HepG2 (cell line): ENCODE data around the gene PVALB. TPM values are rescaled to one million over a fixed set of nuclear protein-coding genes. Genes with fewer than 3 reads are reported as not detected.

Source experiments
- ATAC-seq: fragments of 200-7000 bp; cut with Tn5 transposase; 3 replicates; pipeline ENCODE4 v1.9.1; 2020; ENCODE audit warnings: mild to moderate bottlenecking, moderate library complexity
- BruUV-seq: library from RNA; stranded (reverse); fragments of 400-500 nt; replicated peaks from 2 replicates; lab custom pipeline; 2021; lab: Mats Ljungman, UMichigan
- CTCF ChIA-PET: fragments of 300-600 bp; formaldehyde crosslinking; extraction: SDS; loops from one replicate; lab custom pipeline; 2021; ENCODE audit warnings: low total read pairs, inconsistent platforms, low intra/inter-chr PET ratio; lab: Yijun Ruan, JAX
- POLR2A ChIA-PET: fragments of 350-600 bp; sonication (Branson Sonifier 250); formaldehyde crosslinking; loops from one replicate; lab custom pipeline; 2020; ENCODE audit warnings: antibody characterized with exemption, inconsistent platforms; lab: Yijun Ruan, JAX
- DNase-seq: peaks from one replicate; pipeline ENCODE4 v3.0.0-alpha.2; 2015; ENCODE audit warnings: low spot score
- FAIRE-seq: peaks from 3 replicates; lab custom pipeline; 2011; peaks lifted over from hg19 to GRCh38; lab: Jason Lieb, UNC
- H2AFZ ChIP-seq: one replicate; pipeline ENCODE4 v1.6.1; 2011; ENCODE audit warnings: low read length, inconsistent platforms
- H3K27ac ChIP-seq: fragments of 300-600 bp; 3 replicates; pipeline ENCODE4 v1.8.0; 2011; ENCODE audit warnings: mixed run types, mild to moderate bottlenecking, mixed read lengths, low read length, inconsistent platforms; ENCODE audit not compliant: insufficient read depth; ENCODE audit errors: extremely low read length
- H3K27me3 ChIP-seq, 2 experiments: fragments of 200-600 bp in 1 of 2; 2 replicates in 1 of 2; 3 replicates in 1 of 2; pipeline versions ENCODE4 v1.6.0 to v1.8.0; 2011; ENCODE audit warnings: low read length in 2 of 2, mild to moderate bottlenecking in 2 of 2, moderate library complexity in 2 of 2, inconsistent platforms in 1 of 2; ENCODE audit not compliant: insufficient read depth in 2 of 2, control insufficient read depth in 1 of 2
- H3K36me3 ChIP-seq, 2 experiments: fragments of 200-600 bp in 1 of 2; replicated peaks in 1 of 2; 2 replicates in 1 of 2; 3 replicates in 1 of 2; pipeline versions ENCODE4 v1.5.1 to v1.8.0; 2011; ENCODE audit warnings: low read length in 2 of 2, inconsistent platforms in 1 of 2; ENCODE audit not compliant: insufficient read depth in 2 of 2, control insufficient read depth in 1 of 2
- H3K4me1 ChIP-seq: 2 replicates; pipeline ENCODE4 v1.5.1; 2012; ENCODE audit warnings: low read length, inconsistent platforms; ENCODE audit not compliant: insufficient read depth
- H3K4me2 ChIP-seq: 2 replicates; pipeline ENCODE4 v1.6.0; 2011; ENCODE audit warnings: low read depth, low read length, inconsistent platforms
- H3K4me3 ChIP-seq, 3 experiments: fragments of 200-600 bp in 1 of 3; sonication (generic), shearing (Covaris generic) in 1 of 3; replicated peaks in 1 of 3; 2 replicates each; pipeline ENCODE4 v1.5.1; 2011 to 2016; ENCODE audit warnings: low read length in 3 of 3, inconsistent platforms in 2 of 3, low read depth in 2 of 3, mild to moderate bottlenecking in 2 of 3, control low read depth in 1 of 3, mixed read lengths in 1 of 3; ENCODE audit not compliant: insufficient read depth in 1 of 3
- H3K79me2 ChIP-seq: one replicate; pipeline ENCODE4 v1.6.1; 2011; ENCODE audit warnings: low read length, inconsistent platforms; ENCODE audit not compliant: insufficient read depth
- H3K9ac ChIP-seq: 2 replicates; pipeline ENCODE4 v1.6.0; 2011; ENCODE audit warnings: mild to moderate bottlenecking, low read depth, low read length, inconsistent platforms; ENCODE audit not compliant: insufficient read depth
- H3K9me3 ChIP-seq: 2 replicates; pipeline ENCODE4 v1.5.1; 2012; ENCODE audit warnings: mild to moderate bottlenecking, low read length
- H4K20me1 ChIP-seq: 2 replicates; pipeline ENCODE4 v1.6.0; 2011; ENCODE audit warnings: inconsistent platforms, mild to moderate bottlenecking, low read length, moderate library complexity; ENCODE audit not compliant: insufficient read depth
- NFRKB ChIP-seq: fragments of 450-650 bp; IDR thresholded peaks from 2 replicates; pipeline ENCODE4 v1.6.1; 2017
- SATB2 ChIP-seq: sonication (generic); formaldehyde crosslinking; IDR thresholded peaks from 2 replicates; pipeline ENCODE4 v1.5.0; 2020; ENCODE audit warnings: missing genetic modification reagents
- SNRNP70 ChIP-seq: fragments of 200-400 bp; formaldehyde crosslinking; IDR thresholded peaks from 2 replicates; pipeline ENCODE4 v1.6.1; 2017; ENCODE audit warnings: mild to moderate bottlenecking, low read depth, low read length, moderate library complexity
- ZBTB7A ChIP-seq: sonication (generic); formaldehyde crosslinking; IDR thresholded peaks from 2 replicates; pipeline ENCODE4 v1.8.0; 2022; ENCODE audit warnings: mild to moderate bottlenecking, missing genetic modification reagents
- ZNF383 ChIP-seq: sonication (generic); formaldehyde crosslinking; IDR thresholded peaks from 2 replicates; pipeline ENCODE4 v1.4.0; 2020; ENCODE audit warnings: missing genetic modification reagents, mild to moderate bottlenecking, borderline replicate concordance
- ZNF629 ChIP-seq: sonication (generic); formaldehyde crosslinking; conservative IDR thresholded peaks from 2 replicates; pipeline ENCODE4 v1.5.0; 2020; ENCODE audit warnings: missing genetic modification reagents
- ZNF850 ChIP-seq: sonication (generic); formaldehyde crosslinking; conservative IDR thresholded peaks from 2 replicates; pipeline ENCODE4 v1.9.0; 2021; ENCODE audit warnings: mild to moderate bottlenecking, missing genetic modification reagents
- WGBS: methylation state at CpG from one replicate; pipeline ENCODE4 v1.1.6; 2017; ENCODE audit warnings: low lambda C conversion rate; 5-methylcytosine and 5-hydroxymethylcytosine counted together
- in situ Hi-C: cut with HindIII; loops from 2 replicates; pipeline ENCODE4 v1.10.0; 2017; ENCODE audit warnings: low pct_unique_long_range_greater_than_20kb; ENCODE audit not compliant: extremely low pct_ligation_motif_present
- intact Hi-C: fragments of 100-400 bp; cut with micrococcal nuclease; formaldehyde crosslinking; loops from one replicate; pipeline ENCODE4 v1.10.0; 2022; ENCODE audit not compliant: unreplicated experiment
- polyA plus RNA-seq, 8 experiments: library from polyadenylated mRNA; depleted of rRNA in 3 of 8; stranded (reverse) in 7 of 8; unstranded in 1 of 8; fragments of >200 nt; fragmentation: Illumina TruSeq in 4 of 8; extraction: Trizol in 4 of 8; gene quantifications; 2 replicates each; pipeline versions ENCODE4 v1.2.1 to v1.2.3, GENCODE V29; 2011 to 2016; ENCODE audit warnings: low read depth in 4 of 8, missing spikeins in 1 of 8, mixed read lengths in 1 of 8; ENCODE audit not compliant: insufficient read depth in 1 of 8
- total RNA-seq, 5 experiments: library from RNA; depleted of rRNA; stranded (reverse); fragments of >200 nt; fragmentation: Illumina TruSeq; extraction: Trizol; gene quantifications; 2 replicates each; pipeline ENCODE4 v1.2.3, GENCODE V29; 2016; ENCODE audit warnings: low read depth in 1 of 5
- TF ChIP-seq, protein P1 (sequence below): sonication (generic); formaldehyde crosslinking; IDR thresholded peaks from 2 replicates; pipeline ENCODE4 v1.5.0; 2020; ENCODE audit warnings: missing genetic modification reagents, mild to moderate bottlenecking, borderline replicate concordance

The PVALB gene
- total and polyA plus RNA-seq, 2 of the 13 experiments (the other 11 are each of a cell fraction or from before 2014, with no cell fraction given): not detected

DNA sequence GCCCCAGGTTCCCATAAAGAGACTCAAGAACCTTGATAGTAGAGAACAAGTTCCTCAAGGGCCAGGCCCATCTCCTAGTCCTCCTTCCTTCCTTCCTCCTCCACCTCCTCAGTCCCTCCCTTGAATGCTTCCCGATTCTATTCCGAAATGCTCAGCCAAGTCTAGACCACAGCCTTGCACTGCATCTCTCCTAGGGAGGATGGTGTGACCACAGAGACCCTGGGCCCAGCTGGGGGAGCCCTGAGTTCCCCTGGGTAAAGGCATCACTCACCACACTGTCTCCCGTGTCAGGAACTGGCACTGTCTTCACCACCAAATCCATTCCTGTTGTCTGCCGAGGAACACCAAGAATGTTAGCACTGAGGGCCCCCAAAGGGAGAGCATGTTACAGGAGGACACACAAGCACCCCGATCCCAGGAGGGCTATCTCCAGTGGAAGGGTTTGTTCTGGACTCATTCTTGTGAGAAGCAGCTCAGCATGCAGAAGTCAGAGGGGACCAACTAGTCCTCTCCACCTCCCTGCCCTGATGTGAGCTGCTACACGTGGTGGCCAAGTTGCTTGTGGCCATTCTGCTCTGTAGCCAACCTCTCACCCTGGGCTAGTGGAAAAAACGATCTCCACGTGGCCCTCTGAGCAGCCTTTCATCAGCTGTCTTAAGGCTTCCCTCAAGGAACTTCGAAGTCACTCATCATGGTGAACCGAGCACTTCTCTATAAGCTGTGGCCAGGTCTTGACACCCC lies 49.6 kb downstream of the PVALB start:
- Histone ChIP-seq H3K79me2 (no peaks in the 10 kb centered on the region), H3K4me2 (no peak overlapping the region), H3K9ac (no peak overlapping the region), H3K4me1 (no peaks in the 10 kb centered on the region), H2AFZ (no peak overlapping the region), H3K27ac (no peak overlapping the region), H3K4me3 (no peak overlapping the region), H3K36me3 (no peaks in the 10 kb centered on the region), H3K9me3 (no peaks in the 10 kb centered on the region), H3K27me3 (peaks cover 8 to 65% of the 10 kb centered on the region in 2 experiments; a peak in 4 of 5 replicates), H4K20me1 (no peaks in the 10 kb centered on the region)
- intact Hi-C loops: no loop called here
- CTCF ChIA-PET: no interaction called here
- BruUV-seq: no TSS peak
- ATAC-seq (no peak), DNase-seq (no peak), FAIRE-seq (no peak)
- TF ChIP-seq ZBTB7A (CRISPR knock-in tag) (no peak), ZNF850 (CRISPR knock-in tag) (no peak), ZNF383 (CRISPR knock-in tag) (no peak), NFRKB (no peak), SNRNP70 (no peak), ZNF629 (CRISPR knock-in tag) (no peak)
- TF ChIP-seq, protein P1, sequence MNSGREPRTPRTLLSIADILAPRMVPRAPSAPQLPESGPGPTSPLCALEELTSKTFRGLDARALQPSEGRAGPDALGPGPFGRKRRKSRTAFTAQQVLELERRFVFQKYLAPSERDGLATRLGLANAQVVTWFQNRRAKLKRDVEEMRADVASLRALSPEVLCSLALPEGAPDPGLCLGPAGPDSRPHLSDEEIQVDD (CRISPR knock-in tag): no peak
- POLR2A ChIA-PET: no interaction called here
- in situ Hi-C loops: no loop called here
- 2% methylated on average over 9 of the region's 10 CpGs for WGBS

DNA sequence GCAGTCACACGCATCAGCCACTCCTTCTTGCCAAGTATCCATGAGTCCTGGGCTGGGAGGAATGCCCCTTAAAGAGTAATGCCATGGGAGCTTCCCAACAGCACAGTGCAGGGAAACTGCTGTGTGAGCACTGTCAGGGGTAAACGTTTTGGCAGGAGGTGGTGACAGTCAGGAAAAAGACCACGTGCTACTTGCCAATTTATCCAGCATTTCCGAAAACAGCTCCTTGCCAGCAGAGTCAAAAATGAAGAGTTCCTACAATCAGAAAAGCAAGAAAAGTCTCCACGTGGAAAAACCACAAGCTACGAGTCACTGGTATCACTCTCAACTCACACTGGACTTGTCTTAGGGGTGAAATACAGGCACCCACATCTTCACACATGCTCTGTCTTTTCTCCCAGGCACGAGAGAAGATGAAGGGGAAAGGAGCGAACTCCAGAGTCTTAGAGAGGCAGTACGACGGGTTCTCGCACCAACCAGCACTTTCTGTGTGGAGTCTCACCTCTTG lies 50.8 kb downstream of the PVALB start:
- no peak overlapping the region for H3K9ac ChIP-seq
- POLR2A ChIA-PET: no interaction called here
- no peak for DNase-seq
- no peak overlapping the region for H3K27ac ChIP-seq
- no peaks in the 10 kb centered on the region for H3K36me3 ChIP-seq
- H2AFZ ChIP-seq: no peak overlapping the region
- H3K79me2 ChIP-seq: no peaks in the 10 kb centered on the region
- no peak for TF ChIP-seq SATB2 (CRISPR knock-in tag)
- H3K4me1 ChIP-seq: no peaks in the 10 kb centered on the region
- peaks cover 4 to 71% of the 10 kb centered on the region in 2 experiments; a peak in 4 of 5 replicates for H3K27me3 ChIP-seq
- H3K4me2 ChIP-seq: no peak overlapping the region
- in situ Hi-C loops (no loop called here), intact Hi-C loops (no loop called here)
- no peaks in the 10 kb centered on the region for H4K20me1 ChIP-seq
- BruUV-seq: no TSS peak
- 17% methylated on average over 10 of the region's 11 CpGs for whole genome bisulfite sequencing
- no peaks in the 10 kb centered on the region for H3K9me3 ChIP-seq
- H3K4me3 ChIP-seq: no peak overlapping the region
- CTCF ChIA-PET: no interaction called here
- ATAC-seq: no peak
- no peak for FAIRE-seq
